Measurements from ENCODE around the gene TNFRSF8.

The TNFRSF8 gene

GRCh38 chr1:12059722-12060464 lies 3.2 kb upstream of the TNFRSF8 start:
- H3K4me3 ChIP-seq (ENCODE audit: low read depth, low read length): no peak overlapping the region

- no peak overlapping the region for H3K4me3 ChIP-seq (ENCODE audit: low read depth, low read length)
Measured at GRCh38 chr1:12060500-12060899, 2.6 kb upstream of the TNFRSF8 start.

- peak overlapping the region; percentile 59 for H3K4me3 ChIP-seq (ENCODE audit: low read depth, low read length)
Measured at GRCh38 chr1:12064073-12064969, 1.2 kb downstream of the TNFRSF8 start.

GRCh38 chr1:12065872-12066271 lies 2.8 kb downstream of the TNFRSF8 start:
- H3K4me3 ChIP-seq (ENCODE audit: low read depth, low read length): no peak overlapping the region

GRCh38 chr1:12067900-12068821 lies 5.1 kb downstream of the TNFRSF8 start:
- no peak overlapping the region for H3K4me3 ChIP-seq (ENCODE audit: low read depth, low read length)

- H3K4me3 ChIP-seq (ENCODE audit: low read depth, low read length): no peak overlapping the region
Measured at GRCh38 chr1:12069623-12070244, 6.6 kb downstream of the TNFRSF8 start.

GRCh38 chr1:12071892-12072291 lies 8.8 kb downstream of the TNFRSF8 start:
- H3K4me3 ChIP-seq (ENCODE audit: low read depth, low read length): no peak overlapping the region

GRCh38 chr1:12072741-12073140 lies 9.6 kb downstream of the TNFRSF8 start:
- H3K4me3 ChIP-seq (ENCODE audit: low read depth, low read length): no peak overlapping the region

GRCh38 chr1:12073796-12074195 lies 10.7 kb downstream of the TNFRSF8 start:
- no peak overlapping the region for H3K4me3 ChIP-seq (ENCODE audit: low read depth, low read length)

- no peak overlapping the region for H3K4me3 ChIP-seq (ENCODE audit: low read depth, low read length)
Measured at GRCh38 chr1:12075195-12076114, 12.4 kb downstream of the TNFRSF8 start.

- no peak overlapping the region for H3K4me3 ChIP-seq (ENCODE audit: low read depth, low read length)
Measured at GRCh38 chr1:12076425-12077005, 13.4 kb downstream of the TNFRSF8 start.

- H3K4me3 ChIP-seq (ENCODE audit: low read depth, low read length): no peak overlapping the region
Measured at GRCh38 chr1:12078575-12078937, 15.5 kb downstream of the TNFRSF8 start.

- H3K4me3 ChIP-seq (ENCODE audit: low read depth, low read length): no peak overlapping the region
Measured at GRCh38 chr1:12078938-12079861, 16.1 kb downstream of the TNFRSF8 start.

- no peak overlapping the region for H3K4me3 ChIP-seq (ENCODE audit: low read depth, low read length)
Measured at GRCh38 chr1:12080156-12080555, 17.1 kb downstream of the TNFRSF8 start.

- no peak overlapping the region for H3K4me3 ChIP-seq (ENCODE audit: low read depth, low read length)
Measured at GRCh38 chr1:12080773-12081556, 17.9 kb downstream of the TNFRSF8 start.

- H3K4me3 ChIP-seq (ENCODE audit: low read depth, low read length): no peak overlapping the region
Measured at GRCh38 chr1:12081648-12082396, 18.7 kb downstream of the TNFRSF8 start.

- no peak overlapping the region for H3K4me3 ChIP-seq (ENCODE audit: low read depth, low read length)
Measured at GRCh38 chr1:12082988-12083387, 19.9 kb downstream of the TNFRSF8 start.
